Sigmoid colon (tissue), 4 donors: ENCODE results near the gene MSX2.

Experiments
- POLR2A ChIP-seq, 2 donors: fragments of 450-650 bp; IDR thresholded peaks; one replicate each; pipeline ENCODE4 v1.6.1; 2016; ENCODE audit warnings: antibody characterized with exemption in 2 of 2, mild to moderate bottlenecking in 2 of 2, moderate library complexity in 2 of 2
- POLR2AphosphoS5 ChIP-seq, 4 donors: sonication (generic); formaldehyde crosslinking; IDR thresholded peaks; one replicate each; pipeline ENCODE4 v1.6.1; 2017; ENCODE audit warnings: antibody characterized with exemption in 4 of 4
- TF ChIP-seq, protein P1 (sequence below), 4 experiments: fragments of 450-650 bp in 3 of 4; fragments of 200-600 bp in 1 of 4; IDR thresholded peaks; one replicate each; pipeline ENCODE4 v1.5.1; 2016 to 2019; ENCODE audit warnings: antibody characterized with exemption in 4 of 4, mild to moderate bottlenecking in 3 of 4, moderate library complexity in 2 of 4

- TF ChIP-seq, protein P1, sequence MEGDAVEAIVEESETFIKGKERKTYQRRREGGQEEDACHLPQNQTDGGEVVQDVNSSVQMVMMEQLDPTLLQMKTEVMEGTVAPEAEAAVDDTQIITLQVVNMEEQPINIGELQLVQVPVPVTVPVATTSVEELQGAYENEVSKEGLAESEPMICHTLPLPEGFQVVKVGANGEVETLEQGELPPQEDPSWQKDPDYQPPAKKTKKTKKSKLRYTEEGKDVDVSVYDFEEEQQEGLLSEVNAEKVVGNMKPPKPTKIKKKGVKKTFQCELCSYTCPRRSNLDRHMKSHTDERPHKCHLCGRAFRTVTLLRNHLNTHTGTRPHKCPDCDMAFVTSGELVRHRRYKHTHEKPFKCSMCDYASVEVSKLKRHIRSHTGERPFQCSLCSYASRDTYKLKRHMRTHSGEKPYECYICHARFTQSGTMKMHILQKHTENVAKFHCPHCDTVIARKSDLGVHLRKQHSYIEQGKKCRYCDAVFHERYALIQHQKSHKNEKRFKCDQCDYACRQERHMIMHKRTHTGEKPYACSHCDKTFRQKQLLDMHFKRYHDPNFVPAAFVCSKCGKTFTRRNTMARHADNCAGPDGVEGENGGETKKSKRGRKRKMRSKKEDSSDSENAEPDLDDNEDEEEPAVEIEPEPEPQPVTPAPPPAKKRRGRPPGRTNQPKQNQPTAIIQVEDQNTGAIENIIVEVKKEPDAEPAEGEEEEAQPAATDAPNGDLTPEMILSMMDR (IDR thresholded peaks at IDR 0.05) = no peak
- TF ChIP-seq POLR2AphosphoS5 (IDR thresholded peaks at IDR 0.05) (no peak), POLR2A (IDR thresholded peaks at IDR 0.05) (no peak)
Observed at GRCh38 chr5:174733091-174733690, 8.8 kb downstream of the MSX2 start.
